Mammary epithelial cell (primary cell): ENCODE data around the gene POU2F1.

Experiments used
- EZH2 ChIP-seq: IDR thresholded peaks from 2 replicates; pipeline ENCODE4 v1.6.1; 2012; ENCODE audit warnings: low read length, inconsistent platforms, borderline replicate concordance
- TF ChIP-seq, protein P1 (sequence below), 2 donors: IDR thresholded peaks in 1 of 2; conservative IDR thresholded peaks in 1 of 2; 2 replicates each; pipeline ENCODE4 v1.5.1; 2011 to 2012; ENCODE audit warnings: inconsistent platforms in 2 of 2, low read length in 2 of 2, mild to moderate bottlenecking in 2 of 2, control low read depth in 1 of 2, low read depth in 1 of 2; ENCODE audit not compliant: insufficient read depth in 1 of 2; ENCODE audit errors: extremely low read depth in 1 of 2

DNA sequence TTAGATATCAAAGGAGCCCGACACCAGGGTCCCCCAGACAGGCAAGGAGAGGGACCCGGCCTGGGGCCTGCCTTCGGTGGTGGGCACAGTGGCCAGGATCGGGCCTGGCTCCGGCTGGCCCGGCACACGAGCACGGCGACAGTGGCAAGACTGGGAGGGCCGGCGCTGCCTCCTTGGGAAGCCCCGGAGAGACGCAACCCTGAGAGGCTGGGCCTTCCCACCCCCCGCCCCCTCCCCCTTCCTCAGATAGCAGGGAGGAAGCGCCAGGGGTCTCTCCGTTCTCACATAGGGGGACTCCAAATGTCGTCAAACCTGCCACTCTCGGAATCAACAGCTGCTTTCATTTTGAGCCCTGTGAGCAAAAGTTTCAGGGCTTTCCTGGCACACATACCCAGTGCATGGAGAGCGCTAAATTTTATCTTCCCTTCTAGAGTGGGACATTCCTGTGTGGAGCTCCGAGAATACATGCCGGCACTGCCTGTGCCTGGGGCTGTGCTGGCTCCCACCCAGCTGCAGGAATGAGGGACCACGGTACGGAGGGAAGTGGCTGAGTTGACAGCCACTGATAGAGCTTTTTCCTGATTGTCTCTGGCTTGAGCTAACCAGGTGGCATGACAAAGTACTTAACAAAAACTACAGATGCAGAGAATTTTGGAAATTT lies 235.2 kb downstream of the POU2F1 start:
- TF ChIP-seq, protein P1, sequence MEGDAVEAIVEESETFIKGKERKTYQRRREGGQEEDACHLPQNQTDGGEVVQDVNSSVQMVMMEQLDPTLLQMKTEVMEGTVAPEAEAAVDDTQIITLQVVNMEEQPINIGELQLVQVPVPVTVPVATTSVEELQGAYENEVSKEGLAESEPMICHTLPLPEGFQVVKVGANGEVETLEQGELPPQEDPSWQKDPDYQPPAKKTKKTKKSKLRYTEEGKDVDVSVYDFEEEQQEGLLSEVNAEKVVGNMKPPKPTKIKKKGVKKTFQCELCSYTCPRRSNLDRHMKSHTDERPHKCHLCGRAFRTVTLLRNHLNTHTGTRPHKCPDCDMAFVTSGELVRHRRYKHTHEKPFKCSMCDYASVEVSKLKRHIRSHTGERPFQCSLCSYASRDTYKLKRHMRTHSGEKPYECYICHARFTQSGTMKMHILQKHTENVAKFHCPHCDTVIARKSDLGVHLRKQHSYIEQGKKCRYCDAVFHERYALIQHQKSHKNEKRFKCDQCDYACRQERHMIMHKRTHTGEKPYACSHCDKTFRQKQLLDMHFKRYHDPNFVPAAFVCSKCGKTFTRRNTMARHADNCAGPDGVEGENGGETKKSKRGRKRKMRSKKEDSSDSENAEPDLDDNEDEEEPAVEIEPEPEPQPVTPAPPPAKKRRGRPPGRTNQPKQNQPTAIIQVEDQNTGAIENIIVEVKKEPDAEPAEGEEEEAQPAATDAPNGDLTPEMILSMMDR (conservative IDR thresholded peaks at IDR 0.05 in 1 of 2, IDR thresholded peaks at IDR 0.05 in 1 of 2; ENCODE audit: extremely low read depth in 1 of 2, insufficient read depth in 1 of 2, low read depth in 1 of 2, low read length in 2 of 2) = no peak
- no peak for TF ChIP-seq EZH2
